AG10803 (cell line): ENCODE data around the gene SUGP2.

Experiments used
- DNase-seq: peaks from one replicate; pipeline ENCODE4 v3.0.0; 2010; ENCODE audit warnings: low read depth
- H3K4me3 ChIP-seq: 2 replicates; pipeline ENCODE4 v1.5.1; 2011; ENCODE audit warnings: mild to moderate bottlenecking, low read length, control low read depth
- CTCF ChIP-seq: conservative IDR thresholded peaks from 2 replicates; pipeline ENCODE4 v1.5.1; 2011; ENCODE audit warnings: mild to moderate bottlenecking, low read length, control low read depth, inconsistent platforms

Gene SUGP2

GRCh38 chr19:18998276-18998675, 35.0 kb downstream of the SUGP2 start:
- TF ChIP-seq CTCF, result no peak
- DNase-seq, result no peak
- no peak overlapping the region for H3K4me3 ChIP-seq

GRCh38 chr19:18996796-18997394, 36.4 kb downstream of the SUGP2 start:
- no peak for DNase-seq
- no peak for TF ChIP-seq CTCF
- no peak overlapping the region for H3K4me3 ChIP-seq

GRCh38 chr19:18996351-18996750, 37.0 kb downstream of the SUGP2 start:
- no peak for TF ChIP-seq CTCF
- no peak overlapping the region for H3K4me3 ChIP-seq
- no peak for DNase-seq

- peak; percentile 75 for TF ChIP-seq CTCF
- peak; percentile 86 for DNase-seq
- H3K4me3 ChIP-seq, result no peak overlapping the region
Measured at GRCh38 chr19:18995804-18996241, 37.5 kb downstream of the SUGP2 start.

GRCh38 chr19:18993115-18993514, 40.2 kb downstream of the SUGP2 start:
- TF ChIP-seq CTCF, result no peak
- no peak overlapping the region for H3K4me3 ChIP-seq
- DNase-seq, result no peak

- TF ChIP-seq CTCF, result no peak
- no peak overlapping the region for H3K4me3 ChIP-seq
- no peak for DNase-seq
Measured at GRCh38 chr19:18992696-18993095, 40.6 kb downstream of the SUGP2 start.

- no peak for DNase-seq
- H3K4me3 ChIP-seq, result no peak overlapping the region
- TF ChIP-seq CTCF, result no peak
Measured at GRCh38 chr19:18991468-18991867, 41.8 kb downstream of the SUGP2 start.
